Measurements from ENCODE around the gene ZBTB32. TPM values are rescaled to one million over a fixed set of nuclear protein-coding genes. Genes with fewer than 3 reads are reported as not detected.

ZBTB32 gene
- total RNA-seq, 1 donor from 2014 or later: not detected

GRCh38 chr19:35719402-35720162, 15.2 kb downstream of the ZBTB32 start:
- peak overlapping the region; percentile 68 for H3K27ac Mint-ChIP-seq (ENCODE audit: unreplicated experiment)
- peak overlapping the region; percentile 83 for H3K4me3 Mint-ChIP-seq (ENCODE audit: unreplicated experiment)
- TF ChIP-seq, protein P1, sequence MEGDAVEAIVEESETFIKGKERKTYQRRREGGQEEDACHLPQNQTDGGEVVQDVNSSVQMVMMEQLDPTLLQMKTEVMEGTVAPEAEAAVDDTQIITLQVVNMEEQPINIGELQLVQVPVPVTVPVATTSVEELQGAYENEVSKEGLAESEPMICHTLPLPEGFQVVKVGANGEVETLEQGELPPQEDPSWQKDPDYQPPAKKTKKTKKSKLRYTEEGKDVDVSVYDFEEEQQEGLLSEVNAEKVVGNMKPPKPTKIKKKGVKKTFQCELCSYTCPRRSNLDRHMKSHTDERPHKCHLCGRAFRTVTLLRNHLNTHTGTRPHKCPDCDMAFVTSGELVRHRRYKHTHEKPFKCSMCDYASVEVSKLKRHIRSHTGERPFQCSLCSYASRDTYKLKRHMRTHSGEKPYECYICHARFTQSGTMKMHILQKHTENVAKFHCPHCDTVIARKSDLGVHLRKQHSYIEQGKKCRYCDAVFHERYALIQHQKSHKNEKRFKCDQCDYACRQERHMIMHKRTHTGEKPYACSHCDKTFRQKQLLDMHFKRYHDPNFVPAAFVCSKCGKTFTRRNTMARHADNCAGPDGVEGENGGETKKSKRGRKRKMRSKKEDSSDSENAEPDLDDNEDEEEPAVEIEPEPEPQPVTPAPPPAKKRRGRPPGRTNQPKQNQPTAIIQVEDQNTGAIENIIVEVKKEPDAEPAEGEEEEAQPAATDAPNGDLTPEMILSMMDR (IDR thresholded peaks at IDR 0.05): no peak
- no peaks in the 10 kb centered on the region for H3K9me3 Mint-ChIP-seq (ENCODE audit: low read depth)
- peaks cover 18% of the 10 kb centered on the region for H3K36me3 Mint-ChIP-seq (ENCODE audit: low read depth)
- no peaks in the 10 kb centered on the region for H3K27me3 Mint-ChIP-seq (ENCODE audit: low read depth)
- DNase-seq (ENCODE audit: low spot score): peak; percentile 87
- H3K4me1 Mint-ChIP-seq (ENCODE audit: low read depth): peaks cover 26% of the 10 kb centered on the region

DNA sequence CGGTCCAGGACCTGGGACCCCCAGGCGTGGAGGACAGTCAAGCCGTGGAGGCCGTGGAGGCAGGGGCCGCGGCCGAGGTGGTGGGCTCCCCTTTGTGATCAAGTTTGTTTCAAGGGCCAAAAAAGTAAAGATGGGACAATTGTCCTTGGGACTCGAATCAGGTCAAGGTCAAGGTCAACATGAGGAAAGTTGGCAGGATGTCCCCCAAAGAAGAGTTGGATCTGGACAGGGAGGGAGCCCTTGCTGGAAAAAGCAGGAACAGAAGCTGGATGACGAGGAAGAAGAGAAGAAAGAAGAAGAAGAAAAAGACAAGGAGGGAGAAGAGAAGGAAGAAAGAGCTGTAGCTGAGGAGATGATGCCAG, 15.8 kb downstream of the ZBTB32 start:
- no peak overlapping the region for H3K4me3 Mint-ChIP-seq (ENCODE audit: unreplicated experiment)
- H3K4me1 Mint-ChIP-seq (ENCODE audit: low read depth): peaks cover 26% of the 10 kb centered on the region
- peaks cover 21% of the 10 kb centered on the region for H3K36me3 Mint-ChIP-seq (ENCODE audit: low read depth)
- DNase-seq (ENCODE audit: low spot score): no peak
- H3K9me3 Mint-ChIP-seq (ENCODE audit: low read depth): no peaks in the 10 kb centered on the region
- TF ChIP-seq, protein P1 (IDR thresholded peaks at IDR 0.05): no peak
- H3K27ac Mint-ChIP-seq (ENCODE audit: unreplicated experiment): no peak overlapping the region
- no peaks in the 10 kb centered on the region for H3K27me3 Mint-ChIP-seq (ENCODE audit: low read depth)

- H3K27ac Mint-ChIP-seq (ENCODE audit: unreplicated experiment): no peak overlapping the region
- peak; percentile 89 for DNase-seq (ENCODE audit: low spot score)
Measured at GRCh38 chr19:35720648-35721047, 16.3 kb downstream of the ZBTB32 start.

DNA sequence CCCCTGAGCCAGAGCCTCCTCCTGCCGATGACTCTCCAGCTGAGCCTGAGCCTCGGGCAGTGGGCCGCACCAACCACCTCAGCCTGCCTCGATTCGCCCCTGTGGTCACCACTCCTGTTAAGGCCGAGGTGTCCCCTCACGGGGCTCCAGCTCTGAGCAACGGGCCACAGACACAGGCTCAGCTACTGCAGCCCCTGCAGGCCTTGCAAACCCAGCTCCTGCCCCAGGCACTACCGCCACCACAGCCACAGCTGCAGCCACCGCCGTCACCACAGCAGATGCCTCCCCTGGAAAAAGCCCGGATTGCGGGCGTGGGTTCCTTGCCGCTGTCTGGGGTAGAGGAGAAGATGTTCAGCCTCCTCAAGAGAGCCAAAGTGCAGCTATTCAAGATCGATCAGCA, 17.0 kb downstream of the ZBTB32 start:
- peak; percentile 81 for DNase-seq (ENCODE audit: low spot score)
- no peaks in the 10 kb centered on the region for H3K27me3 Mint-ChIP-seq (ENCODE audit: low read depth)
- peaks cover 19% of the 10 kb centered on the region for H3K4me1 Mint-ChIP-seq (ENCODE audit: low read depth)
- no peak overlapping the region for H3K27ac Mint-ChIP-seq (ENCODE audit: unreplicated experiment)
- TF ChIP-seq, protein P1 (IDR thresholded peaks at IDR 0.05): no peak
- H3K9me3 Mint-ChIP-seq (ENCODE audit: low read depth): no peaks in the 10 kb centered on the region
- H3K4me3 Mint-ChIP-seq (ENCODE audit: unreplicated experiment): no peak overlapping the region
- H3K36me3 Mint-ChIP-seq (ENCODE audit: low read depth): peaks cover 34% of the 10 kb centered on the region

More at GRCh38 chr19:35720648-35721047, 16.3 kb downstream of the ZBTB32 start:
- no peak overlapping the region for H3K4me3 Mint-ChIP-seq (ENCODE audit: unreplicated experiment)
- H3K9me3 Mint-ChIP-seq (ENCODE audit: low read depth): no peaks in the 10 kb centered on the region
- peaks cover 26% of the 10 kb centered on the region for H3K36me3 Mint-ChIP-seq (ENCODE audit: low read depth)
- TF ChIP-seq, protein P1 (IDR thresholded peaks at IDR 0.05): no peak
- peaks cover 26% of the 10 kb centered on the region for H3K4me1 Mint-ChIP-seq (ENCODE audit: low read depth)
- no peaks in the 10 kb centered on the region for H3K27me3 Mint-ChIP-seq (ENCODE audit: low read depth)

DNA sequence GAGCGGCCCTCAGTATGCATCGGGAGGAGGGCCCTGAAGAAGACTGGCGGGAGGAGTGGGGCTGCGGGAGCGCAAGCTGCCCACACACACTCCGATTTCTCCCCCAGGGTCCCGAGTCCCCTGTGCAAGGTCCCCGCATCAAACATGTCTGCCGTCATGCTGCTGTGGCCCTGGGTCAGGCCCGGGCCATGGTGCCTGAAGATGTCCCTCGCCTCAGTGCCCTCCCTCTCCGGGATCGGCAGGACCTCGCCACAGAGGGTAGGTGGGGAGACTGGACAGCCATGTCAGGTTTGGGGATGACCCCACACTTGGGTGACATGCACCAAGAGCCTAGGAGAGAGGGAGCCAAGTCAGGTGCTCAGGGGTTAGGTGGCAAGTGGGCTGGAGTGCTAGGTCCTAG, 18.1 kb downstream of the ZBTB32 start:
- H3K9me3 Mint-ChIP-seq (ENCODE audit: low read depth): no peaks in the 10 kb centered on the region
- peaks cover 37% of the 10 kb centered on the region for H3K36me3 Mint-ChIP-seq (ENCODE audit: low read depth)
- no peaks in the 10 kb centered on the region for H3K27me3 Mint-ChIP-seq (ENCODE audit: low read depth)
- TF ChIP-seq, protein P1 (IDR thresholded peaks at IDR 0.05): no peak
- H3K4me1 Mint-ChIP-seq (ENCODE audit: low read depth): peaks cover 14% of the 10 kb centered on the region
- no peak overlapping the region for H3K27ac Mint-ChIP-seq (ENCODE audit: unreplicated experiment)
- H3K4me3 Mint-ChIP-seq (ENCODE audit: unreplicated experiment): no peak overlapping the region
- no peak for DNase-seq (ENCODE audit: low spot score)

Data from chondrocyte (in vitro differentiated cells).